Fibroblast of the aortic adventitia (primary cell): Measurements from ENCODE around the gene HOMEZ. TPM values are rescaled to one million over a fixed set of nuclear protein-coding genes. Genes with fewer than 3 reads are reported as not detected.
"Not testable (repeated sequence)": the region's sequence is repeated elsewhere in the genome, so short reads cannot be mapped to it uniquely, and the experiment has no call there.

Experiments
- DNase-seq: peaks from one replicate; pipeline ENCODE4 v3.0.0-alpha.2; 2010; ENCODE audit warnings: low read depth
- H3K4me3 ChIP-seq: 2 replicates; pipeline ENCODE4 v1.5.1; 2011; ENCODE audit warnings: low read depth, mild to moderate bottlenecking, control low read depth, low read length, moderate library complexity
- total RNA-seq: library from RNA; depleted of rRNA; stranded (reverse); fragments of >200 nt; gene quantifications from 2 replicates; pipeline ENCODE4 v1.2.3, GENCODE V29; 2012; ENCODE audit warnings: low replicate concordance
- TF ChIP-seq, protein P1 (sequence below): IDR thresholded peaks from 2 replicates; pipeline ENCODE4 v1.5.1; 2011; ENCODE audit warnings: mild to moderate bottlenecking, low read length, control low read depth, inconsistent platforms; ENCODE audit not compliant: insufficient read depth

The HOMEZ gene
- total RNA-seq, 1 donor = 7.0 TPM

DNA sequence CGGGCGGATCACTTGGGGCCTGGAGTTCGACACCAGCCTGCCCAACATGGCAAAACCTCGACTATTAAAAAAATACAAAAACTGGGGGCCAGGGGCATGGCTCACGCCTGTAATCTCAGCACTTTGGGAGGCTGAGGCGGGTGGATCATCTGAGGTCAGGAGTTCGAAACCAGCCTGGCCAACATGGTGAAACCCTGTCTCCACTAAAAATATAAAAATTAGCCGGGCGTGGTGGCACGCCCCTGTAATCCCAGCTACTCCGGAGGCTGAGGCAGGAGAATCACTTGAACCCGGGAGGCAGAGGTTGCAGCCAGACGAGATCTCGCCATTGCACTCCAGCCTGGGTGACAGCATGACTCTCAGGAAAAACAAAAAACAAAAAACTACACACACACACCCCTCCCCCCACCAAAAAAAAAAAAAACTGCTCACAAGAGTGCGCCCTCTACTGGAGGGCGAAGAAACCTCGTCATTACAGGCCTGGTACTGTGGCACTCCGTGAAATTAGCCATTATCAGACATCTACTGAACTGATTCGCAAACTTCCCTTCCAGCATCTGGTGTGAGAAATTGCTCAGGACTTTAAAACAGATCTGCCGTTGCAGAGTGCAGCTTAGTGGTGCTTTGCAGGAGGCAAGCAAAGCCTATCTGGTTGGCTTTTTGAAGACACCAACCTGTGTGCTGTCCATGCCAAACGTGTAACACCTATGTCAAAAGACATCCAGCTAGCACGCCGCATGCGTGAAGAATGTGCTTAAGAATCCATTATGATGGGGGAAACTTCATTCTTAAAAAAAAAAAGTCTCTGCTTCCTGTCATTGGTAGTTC, 9.0 kb upstream of the HOMEZ start:
- TF ChIP-seq, protein P1, sequence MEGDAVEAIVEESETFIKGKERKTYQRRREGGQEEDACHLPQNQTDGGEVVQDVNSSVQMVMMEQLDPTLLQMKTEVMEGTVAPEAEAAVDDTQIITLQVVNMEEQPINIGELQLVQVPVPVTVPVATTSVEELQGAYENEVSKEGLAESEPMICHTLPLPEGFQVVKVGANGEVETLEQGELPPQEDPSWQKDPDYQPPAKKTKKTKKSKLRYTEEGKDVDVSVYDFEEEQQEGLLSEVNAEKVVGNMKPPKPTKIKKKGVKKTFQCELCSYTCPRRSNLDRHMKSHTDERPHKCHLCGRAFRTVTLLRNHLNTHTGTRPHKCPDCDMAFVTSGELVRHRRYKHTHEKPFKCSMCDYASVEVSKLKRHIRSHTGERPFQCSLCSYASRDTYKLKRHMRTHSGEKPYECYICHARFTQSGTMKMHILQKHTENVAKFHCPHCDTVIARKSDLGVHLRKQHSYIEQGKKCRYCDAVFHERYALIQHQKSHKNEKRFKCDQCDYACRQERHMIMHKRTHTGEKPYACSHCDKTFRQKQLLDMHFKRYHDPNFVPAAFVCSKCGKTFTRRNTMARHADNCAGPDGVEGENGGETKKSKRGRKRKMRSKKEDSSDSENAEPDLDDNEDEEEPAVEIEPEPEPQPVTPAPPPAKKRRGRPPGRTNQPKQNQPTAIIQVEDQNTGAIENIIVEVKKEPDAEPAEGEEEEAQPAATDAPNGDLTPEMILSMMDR = peak; percentile 89
- no peak overlapping the region for H3K4me3 ChIP-seq
- DNase-seq = peak; percentile 55

DNA sequence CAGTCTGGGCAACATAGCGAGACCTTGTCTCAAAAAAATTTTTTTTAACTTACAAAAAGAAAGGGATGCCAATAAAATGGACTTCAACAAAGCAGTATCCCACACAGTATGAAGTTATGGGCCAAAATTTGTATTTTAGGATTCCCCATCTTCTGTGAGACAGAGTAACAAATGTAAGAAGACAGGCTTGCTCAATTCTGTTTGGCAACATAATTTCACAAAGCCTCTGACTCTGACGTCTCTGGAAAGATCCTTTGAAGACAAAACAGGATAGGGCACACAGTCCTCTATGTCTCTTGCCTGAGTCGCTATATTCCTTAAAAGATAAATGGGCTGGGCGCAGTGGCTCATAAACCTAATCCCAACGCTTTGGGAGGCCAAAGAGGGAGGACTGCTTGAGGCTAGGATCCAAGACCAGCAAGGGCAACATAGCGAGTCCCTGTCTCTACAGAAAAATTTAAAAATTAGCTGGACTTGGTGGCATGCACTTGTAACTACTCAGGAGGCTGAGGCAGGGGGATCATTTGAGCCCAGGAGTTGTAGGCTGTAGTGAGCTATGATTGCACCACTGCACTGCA, 1.1 kb upstream of the HOMEZ start:
- peak; percentile 21 for DNase-seq
- TF ChIP-seq, protein P1 = no peak
- H3K4me3 ChIP-seq = peak overlapping the region; percentile 77

DNA sequence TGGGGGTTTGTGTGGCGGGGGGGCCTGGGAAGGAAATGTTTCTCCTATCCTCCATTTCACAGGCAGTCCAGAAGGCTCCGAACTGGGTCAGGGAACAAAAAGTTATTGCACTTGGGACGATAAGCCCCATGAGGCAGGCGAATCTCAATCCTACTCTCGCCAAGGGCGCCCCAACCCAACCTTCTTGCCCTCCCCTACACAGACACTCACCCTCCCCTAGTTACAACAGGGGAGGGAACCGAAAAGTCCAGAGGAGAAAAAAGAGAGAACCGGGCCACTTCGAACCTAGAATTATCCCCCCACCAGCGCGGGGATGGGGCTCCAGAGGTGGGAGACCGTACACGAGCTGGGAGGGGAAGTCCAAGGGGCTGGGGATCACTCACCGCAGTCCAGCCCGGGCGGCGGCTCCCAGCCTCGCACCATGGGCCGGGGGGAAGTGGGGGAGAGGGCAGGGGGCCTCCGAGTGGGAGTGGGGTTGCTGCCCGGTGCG, 357 bp downstream of the HOMEZ start:
- peak overlapping the region; percentile 74 for H3K4me3 ChIP-seq
- TF ChIP-seq, protein P1 = no peak
- DNase-seq = no peak

DNA sequence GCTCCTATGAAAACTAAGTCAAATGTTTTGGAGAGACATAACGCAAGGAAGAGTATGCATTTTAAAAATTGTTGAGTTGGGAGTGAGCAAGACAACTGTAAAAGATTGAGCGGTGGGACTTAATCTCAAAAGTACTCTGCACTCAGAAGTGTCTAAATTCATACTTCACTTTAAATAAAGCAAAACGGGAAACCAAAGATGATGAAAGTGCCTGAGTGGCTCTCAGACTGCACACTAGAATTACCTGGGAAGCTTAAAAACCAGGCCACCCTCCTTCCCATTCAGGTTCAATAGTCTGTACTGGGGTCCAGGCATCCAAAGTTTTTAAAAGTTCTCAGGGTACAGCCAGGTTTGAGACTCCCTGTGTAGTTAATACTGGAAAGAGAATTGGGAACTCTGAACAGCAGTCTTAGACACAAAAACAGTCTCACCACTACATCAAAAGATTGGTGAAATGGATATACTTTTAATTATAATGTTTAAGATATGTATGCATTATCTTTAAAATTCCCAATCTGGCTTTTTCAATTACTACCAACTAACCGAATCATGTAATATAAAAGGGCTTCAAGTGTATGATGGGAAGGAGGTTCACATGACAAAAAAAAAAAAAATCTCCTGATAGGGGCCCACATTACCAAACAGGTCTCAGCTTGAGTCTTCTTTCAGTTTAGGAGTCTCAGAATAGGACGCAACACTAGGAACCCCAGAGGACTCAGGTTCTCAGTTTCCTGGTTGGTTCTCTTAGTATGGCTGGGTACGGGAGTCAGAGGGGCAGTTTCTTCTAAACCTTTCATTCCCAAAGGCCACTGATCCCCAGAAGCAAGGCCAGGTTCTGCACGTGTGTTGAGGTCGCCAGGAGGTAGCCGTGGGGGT, 1.0 kb downstream of the HOMEZ start:
- peak overlapping the region; percentile 74 for H3K4me3 ChIP-seq
- peak; percentile 35 for DNase-seq
- TF ChIP-seq, protein P1 = no peak

DNA sequence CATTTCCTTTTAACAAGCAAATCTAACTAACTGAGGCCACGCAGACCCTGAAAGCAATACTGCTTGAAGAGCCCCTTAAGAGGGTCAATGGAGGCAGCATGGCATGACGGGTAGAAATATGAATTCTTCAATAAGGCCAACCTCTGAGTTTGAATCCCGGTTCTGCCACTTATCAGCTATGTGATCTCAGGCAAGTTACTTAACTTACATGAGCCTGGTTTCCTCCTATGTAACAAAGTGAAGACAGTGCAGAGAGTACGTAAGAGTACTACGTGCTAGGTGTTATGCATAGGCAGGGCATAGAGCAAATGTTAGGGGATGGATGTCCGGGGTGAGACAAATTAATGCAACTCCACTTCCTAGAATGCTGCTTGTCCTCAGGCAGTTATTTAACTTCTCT, 4.7 kb downstream of the HOMEZ start:
- TF ChIP-seq, protein P1 = no peak
- no peak for DNase-seq
- H3K4me3 ChIP-seq = no peak overlapping the region

DNA sequence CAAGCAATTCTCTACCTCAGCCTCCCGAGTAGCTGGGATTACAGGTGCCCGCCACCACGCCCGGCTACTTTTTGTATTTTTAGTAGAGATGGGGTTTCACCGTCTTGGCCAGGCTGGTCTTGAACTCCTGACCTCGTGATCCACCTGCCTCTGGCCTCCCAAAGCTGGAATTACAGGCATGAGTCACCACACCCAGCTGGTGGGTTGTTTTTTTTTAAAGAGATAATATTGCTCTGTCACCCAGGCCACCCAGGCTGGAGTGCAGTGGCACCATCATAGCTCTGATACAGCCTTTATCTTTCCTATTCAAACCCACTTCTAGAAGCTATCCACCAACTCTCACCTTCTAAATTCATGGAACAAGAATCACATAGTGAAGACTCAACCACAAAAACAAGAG, 8.0 kb downstream of the HOMEZ start:
- not testable (repeated sequence) for DNase-seq, H3K4me3 ChIP-seq

DNA sequence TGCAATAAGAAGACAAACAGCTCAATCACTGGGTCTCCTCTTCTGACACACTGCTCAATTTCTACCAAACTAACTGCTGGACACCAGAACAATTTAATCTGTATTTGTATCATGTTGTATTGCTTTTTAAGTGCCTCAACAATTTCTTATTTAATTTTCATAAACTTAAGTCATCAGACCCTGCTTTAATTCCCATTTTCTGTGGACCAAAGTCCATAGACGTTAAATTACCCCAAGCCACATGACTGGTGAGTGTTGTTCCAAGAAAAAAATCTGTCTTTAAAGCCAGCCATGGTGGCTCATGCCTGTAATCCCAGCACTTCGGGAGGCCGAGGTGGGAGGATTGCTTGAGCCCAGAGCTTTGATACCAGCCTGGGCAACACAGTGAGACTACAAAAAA, 8.7 kb downstream of the HOMEZ start:
- H3K4me3 ChIP-seq = no peak overlapping the region
- TF ChIP-seq, protein P1 = no peak
- no peak for DNase-seq
